Measurements from ENCODE around the gene GUK1.

The GUK1 gene

DNA sequence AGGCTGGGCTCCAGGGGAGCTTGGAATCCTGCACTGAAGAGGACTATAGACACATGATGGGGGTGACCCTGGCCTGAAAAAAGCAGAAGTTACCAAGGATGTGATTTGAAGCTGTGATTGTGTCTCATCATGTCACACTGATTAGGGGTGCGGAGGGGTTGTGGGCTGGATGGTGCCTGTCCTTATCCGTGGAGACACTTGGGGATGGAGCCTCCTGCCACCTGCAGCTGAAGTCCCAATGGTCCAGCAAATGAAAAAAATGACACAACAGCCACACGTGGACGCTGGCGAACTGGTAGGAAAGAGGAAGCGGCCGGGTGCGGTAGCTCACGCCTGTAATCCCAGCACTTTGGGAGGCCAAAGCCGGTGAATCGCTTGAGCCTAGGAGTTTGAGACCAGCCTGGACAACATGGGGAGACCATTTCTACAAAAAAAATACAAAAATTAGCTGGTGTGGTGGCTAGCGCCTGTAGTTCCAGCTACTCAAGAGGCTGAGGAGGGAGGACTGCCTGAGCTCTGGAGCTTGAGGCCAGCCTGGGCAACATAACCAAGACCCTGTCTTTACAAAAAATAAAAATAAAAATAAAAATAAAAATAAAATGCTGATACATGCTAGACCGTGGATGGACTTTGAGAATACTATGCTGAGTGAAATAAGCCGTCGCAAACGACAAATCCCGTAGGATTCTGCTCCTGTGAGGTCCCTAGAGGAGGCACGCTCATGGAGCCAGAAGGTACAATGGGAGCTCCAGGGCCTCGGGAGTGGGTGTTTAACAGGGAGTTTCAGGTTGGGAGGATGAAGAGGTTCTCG, 24.7 kb downstream of the GUK1 start:
- no peak for DNase-seq

DNA sequence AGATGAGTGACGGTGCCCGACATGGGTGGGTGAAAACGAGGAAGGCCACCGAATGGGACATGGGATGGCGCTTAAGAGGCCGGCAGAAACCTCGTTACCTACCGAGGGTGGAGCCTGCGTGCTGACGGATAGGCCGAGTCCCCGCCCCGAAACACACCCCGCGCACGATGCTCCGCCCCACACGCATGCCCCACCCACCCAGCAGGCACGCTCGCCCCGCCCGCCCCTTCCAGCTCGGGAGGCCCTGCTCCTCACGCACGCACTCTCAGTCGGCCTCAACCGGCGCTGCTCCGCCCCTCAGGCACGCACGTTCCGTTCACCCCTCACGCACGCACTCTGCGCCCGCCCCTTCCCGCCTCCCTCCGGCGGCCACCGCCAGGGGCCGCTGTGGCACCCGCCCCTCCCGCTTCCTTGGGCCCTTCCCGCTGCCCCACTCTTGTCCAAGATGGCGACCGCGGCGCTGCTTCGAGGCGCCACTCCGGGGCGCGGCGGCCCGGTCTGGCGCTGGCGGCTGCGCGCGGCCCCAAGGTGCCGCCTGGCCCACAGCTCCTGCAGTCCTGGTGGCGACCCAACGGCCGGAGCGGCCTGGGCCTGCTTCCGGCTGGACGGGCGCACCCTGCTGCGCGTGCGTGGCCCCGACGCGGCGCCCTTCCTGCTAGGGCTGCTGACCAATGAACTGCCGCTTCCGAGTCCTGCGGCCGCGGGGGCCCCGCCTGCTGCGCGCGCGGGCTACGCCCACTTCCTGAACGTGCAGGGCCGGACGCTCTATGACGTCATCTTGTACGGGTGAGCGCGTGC, 25.5 kb downstream of the GUK1 start, which contains the start of gene IBA57:
Gene IBA57, plus strand, starts transcription at position 433 of the 798 bp plus-strand sequence. Its CDS starts 13 bp downstream, at position 446.
- peak; percentile 99 for DNase-seq

DNA sequence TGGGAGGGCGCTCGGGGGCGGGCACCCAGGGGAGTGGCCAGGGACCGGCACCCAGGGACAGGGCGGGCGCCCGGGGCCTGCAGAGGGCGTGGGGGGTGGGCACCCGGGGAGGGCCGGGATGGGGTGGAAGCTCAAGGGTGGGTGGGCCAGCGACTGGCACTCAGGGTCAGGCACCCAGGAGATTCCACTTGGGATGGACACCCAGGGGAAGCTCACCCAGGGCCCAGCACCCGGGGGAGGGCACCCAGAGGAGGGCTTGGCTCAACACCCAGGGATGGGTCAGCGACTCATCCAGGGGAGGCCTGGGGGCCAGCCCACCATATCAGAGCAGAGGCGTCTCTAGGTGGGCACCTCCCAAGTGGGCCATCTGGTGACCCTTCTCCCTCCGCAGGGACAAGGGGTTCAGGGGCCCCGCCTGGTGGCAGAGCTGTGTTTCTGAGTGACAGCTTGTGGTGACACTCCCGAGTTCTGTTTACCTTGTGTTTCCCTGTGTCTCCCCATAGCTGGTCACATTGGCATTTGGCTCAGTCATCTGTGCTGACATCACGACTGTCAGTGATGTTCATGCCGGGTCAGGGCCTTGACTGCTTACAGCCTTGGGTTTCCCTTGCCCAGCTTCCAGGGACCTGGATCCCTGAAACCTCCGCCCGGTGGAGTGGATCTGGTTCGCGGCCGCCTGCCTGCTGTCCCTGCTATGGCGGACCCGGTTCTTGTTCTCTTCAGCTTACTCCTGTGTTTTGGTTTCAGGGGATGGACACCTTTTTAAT, 26.3 kb downstream of the GUK1 start:
- DNase-seq, result peak; percentile 54 to 59

DNA sequence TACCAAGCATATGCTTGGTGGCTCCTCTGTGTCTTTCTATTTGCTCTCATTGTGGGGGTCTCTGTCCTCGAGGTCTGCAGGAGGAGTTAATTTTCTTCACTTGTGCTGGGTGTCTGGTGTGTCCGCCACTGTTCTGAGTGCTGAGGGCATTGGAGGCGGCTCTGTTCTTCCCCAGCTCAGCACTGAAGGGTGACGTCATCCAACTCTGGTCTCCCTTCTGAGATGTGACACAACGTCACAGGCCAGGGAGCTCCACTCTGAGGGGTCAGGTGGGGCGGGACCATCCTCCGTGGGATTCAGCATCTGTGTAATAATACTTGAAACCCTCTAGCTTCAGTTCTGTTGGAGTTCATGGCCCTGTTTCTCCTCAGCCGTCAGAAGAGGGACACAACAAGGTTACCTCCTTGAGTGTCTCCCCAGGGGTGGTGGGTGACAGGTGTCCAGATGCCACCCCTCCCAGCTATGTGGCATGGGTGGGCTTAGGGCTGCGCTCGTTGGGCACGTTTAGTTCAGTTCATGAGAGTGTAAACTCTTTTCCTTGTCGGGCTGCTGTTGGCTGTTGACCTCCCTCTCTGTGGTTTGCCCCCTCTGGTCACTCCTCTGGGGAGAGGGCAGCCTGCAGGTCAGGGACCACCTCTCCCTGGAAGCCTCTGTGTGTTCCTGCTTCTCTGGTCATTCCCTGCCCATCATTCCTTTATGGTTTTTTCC, 28.6 kb downstream of the GUK1 start:
- no peak for DNase-seq

DNA sequence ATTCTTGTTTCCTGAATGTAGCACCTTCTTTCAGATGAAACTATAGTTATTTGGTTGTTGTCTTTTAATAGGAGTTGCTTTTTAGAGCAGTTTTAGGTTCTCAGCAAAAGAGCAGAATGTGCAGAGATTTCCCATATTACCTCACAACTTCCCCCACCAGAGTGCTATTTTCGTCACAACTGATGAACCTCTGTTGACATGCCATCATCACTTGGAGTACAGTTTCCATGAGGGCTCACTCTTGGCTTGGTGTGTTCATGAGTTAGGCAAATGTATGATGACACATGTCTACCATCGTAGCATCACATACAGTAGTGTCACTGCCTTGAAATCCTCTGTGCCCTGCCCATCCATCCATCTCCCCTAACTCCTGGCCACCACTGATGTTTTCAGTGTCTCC, 29.3 kb downstream of the GUK1 start:
- DNase-seq, result no peak

DNA sequence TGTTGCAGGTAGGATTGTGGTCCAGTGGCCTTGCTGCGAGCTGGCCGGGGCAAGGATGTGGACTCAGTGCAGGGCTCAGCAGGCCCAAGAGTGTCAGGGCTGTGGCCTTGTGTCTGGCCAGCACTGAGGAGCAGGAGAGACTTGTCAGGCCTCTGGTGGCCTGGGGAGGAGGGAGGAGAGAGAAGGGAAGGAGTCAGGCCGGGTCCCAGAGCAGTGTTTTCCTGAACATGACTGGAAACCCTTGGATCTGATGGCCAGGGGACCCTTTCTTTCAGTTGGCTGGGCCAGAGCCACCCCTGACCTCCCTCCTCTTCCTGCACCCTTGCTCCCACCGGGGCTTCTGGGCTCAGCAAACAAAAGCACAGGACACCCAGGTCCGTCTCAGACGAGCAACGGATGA, 30.6 kb downstream of the GUK1 start:
- DNase-seq, result no peak

DNA sequence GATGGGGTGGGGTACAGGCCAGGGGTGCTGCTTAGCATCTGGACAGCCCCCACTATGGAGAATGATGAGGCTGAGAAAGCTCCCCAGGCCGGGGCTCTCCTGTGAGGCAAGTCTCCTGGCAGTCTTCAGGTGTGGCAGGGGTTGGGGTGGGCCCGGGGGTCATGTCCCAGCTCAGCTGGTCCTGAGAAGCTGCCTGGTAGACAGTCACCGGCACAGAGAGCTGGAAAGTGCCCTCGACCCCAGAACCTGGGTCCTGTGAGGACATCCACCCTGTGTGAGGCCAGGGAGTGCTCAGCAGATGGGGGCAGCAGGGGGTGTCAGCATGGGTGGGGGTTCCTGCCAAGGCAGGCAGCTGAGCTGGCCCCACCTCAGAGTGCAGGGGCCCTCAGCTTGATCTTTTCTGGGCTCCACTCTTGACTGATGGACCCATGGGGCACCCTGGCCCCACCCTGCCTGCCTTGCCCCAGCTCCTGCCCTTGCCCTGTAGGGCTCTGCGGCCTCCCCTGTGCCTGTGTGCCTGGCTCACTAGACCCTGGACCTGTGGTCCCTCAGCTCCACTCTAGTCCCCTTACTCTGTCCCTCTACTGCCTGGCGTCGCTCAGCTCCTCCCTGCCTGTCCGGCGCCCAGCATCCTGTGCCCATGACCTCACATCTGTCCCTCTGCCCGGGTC, 31.3 kb downstream of the GUK1 start:
- no peak for DNase-seq

DNA sequence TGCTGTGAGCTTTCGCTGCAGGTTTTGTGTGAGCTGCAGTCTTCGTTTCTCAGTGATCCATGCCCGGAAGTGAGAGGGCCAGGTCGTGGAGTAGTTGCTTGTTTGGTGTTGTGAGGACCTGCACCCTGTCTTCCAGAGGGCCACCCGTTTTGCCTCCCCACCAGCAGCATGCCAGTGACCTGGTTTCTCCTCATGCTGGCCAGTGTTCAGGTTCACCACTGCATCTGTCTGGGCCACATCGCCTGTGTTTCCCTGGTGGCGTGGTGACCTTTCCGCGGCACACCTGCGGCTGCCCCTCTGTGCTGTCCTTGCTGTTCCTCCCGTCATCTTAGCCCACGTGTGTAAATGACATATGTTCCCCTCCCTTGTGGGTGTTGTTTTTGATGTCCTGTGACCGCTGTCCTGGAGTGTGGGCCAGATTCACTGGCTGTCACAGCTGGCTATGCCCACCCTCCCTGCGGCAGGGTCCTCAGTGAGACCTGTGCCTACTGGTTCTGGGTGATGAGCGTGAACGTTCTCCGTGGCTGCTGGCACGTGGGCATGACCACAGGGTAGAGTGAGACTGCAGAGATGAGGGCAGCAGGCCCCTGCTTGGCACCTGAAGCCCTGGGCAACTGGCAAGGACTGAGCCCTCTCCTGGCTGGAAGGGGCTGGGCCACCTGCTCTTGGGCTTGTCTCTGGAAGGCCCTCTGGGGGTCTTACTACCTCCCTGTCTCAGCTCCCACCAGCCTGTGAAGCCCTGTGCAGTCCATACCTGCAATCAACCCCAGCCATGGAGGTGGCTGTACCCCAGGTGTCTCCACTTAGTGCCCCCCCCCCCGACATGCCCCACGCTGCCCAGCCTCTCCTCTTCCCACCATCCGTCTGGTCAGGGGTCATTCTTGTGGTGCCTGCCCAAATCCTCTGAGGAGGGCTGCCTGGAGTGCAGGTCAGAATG, 32.8 kb downstream of the GUK1 start:
- DNase-seq, result no peak

DNA sequence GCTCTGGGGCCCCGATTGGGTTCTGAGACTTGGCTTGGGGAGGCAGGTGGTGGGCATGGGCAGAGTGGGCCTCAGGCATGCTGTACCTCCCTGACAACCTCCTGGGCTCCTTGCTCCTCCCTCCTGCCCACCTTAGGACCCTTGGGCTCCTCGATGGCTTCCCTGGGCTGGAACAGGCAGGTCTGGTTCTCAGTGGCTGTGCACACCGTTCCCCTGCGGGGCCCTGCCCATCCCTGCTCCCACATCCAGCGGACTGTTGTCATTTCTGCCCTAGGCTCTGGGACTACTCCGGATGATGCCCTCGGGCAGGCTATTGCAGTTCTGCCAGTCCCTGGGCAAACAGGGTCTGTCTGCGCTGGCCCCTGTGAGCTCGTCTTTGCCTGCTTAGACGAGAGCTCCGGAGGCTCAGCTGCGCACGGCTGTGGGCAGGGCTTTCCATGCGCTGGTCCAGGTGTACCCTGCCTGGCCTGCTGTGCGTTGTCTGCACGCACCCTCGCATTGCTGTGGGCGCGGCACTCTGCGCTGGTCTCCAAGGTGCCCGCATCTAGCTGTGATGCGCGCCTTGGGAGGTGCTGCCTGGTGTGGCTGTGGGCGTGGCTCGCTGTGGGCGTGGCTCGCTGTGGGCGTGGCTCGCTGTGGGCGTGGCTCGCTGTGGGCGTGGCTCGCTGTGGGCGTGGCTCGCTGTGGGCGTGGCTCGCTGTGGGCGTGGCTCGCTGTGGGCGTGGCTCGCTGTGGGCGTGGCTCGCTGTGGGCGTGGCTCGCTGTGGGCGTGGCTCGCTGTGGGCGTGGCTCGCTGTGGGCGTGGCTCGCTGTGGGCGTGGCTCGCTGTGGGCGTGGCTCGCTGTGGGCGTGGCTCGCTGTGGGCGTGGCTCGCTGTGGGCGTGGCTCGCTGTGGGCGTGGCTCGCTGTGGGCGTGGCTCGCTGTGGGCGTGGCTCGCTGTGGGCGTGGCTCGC, 33.7 kb downstream of the GUK1 start:
- peak in 1 of 2 donors; percentile 45 for DNase-seq

DNA sequence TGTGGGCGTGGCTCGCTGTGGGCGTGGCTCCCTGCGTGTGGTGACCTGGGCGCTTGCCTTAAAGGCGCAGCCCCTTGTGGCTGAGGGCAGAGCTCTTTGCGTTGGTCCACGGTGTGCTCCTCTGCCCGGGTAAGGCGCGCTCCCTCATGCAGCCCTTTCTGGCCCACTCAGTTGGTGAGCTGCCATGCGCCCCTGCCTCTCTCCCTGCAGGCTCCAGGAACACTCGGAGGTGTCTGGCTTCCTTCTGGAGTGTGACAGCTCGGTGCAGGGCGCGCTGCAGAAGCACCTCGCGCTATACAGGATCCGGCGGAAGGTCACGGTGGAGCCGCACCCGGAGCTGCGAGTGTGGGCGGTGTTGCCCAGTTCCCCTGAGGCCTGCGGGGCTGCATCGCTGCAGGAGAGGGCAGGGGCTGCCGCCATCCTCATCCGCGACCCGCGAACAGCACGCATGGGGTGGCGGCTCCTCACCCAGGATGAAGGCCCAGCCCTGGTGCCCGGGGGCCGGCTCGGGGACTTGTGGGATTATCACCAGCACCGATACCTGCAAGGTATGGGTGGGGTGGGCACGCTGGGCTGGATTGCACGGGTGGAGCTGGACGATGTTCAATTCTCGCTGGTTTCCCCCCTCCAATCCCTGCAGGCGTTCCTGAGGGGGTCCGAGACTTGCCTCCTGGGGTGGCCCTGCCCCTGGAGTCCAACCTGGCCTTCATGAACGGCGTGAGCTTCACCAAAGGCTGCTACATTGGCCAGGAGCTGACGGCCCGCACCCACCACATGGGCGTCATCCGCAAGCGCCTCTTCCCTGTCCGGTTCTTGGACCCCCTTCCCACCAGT, 34.6 kb downstream of the GUK1 start:
- DNase-seq, result no peak

DNA sequence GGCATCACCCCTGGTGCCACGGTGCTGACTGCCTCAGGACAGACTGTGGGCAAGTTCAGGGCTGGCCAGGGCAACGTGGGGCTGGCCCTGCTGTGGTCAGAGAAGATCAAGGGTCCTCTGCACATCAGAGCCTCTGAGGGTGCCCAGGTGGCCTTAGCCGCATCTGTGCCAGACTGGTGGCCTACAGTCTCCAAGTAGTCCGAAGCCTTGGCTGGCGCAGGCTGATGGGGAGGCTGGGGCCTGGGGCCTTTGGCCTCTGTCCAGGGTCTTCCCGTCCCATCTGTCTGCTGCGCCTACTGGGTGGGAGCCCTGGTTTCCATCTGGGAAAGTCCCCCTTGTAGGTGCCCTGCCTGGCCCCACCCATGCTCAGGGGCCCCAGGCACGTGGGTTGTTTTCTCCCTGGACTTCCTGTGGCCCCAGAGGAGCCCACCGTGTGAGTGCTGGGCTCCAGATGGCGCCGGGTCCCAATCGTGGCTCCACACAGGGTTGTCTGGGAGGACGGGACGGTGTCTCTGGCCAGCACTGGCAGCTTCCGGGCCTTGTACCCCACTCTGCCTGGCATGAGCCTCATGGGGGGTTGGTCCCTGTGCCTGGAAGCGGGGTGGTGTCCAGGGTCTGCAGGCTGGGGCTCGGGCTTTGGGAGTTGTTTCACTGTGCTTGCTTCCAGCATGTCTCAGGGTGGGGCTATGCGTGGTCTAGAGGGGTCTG, 35.4 kb downstream of the GUK1 start:
- no peak for DNase-seq

DNA sequence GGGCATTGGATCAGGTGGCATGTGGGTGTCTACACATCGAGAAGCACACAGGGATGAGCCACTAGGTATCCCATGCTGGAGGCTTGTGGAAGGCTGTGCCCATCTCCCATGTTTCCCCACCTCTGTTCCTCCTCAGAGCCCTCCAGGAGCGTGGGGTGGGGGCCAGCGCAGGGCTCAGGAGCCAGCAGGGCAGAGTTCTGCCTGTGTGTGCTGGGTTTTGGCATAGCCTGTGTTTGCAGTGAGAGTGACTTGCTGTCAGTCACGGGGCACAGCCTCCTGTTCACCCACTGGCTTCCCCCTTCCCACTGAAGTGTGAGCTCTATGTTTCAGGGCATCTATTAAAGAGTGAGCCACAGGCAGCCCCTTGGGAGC, 35.9 kb downstream of the GUK1 start:
- no peak for DNase-seq

DNA sequence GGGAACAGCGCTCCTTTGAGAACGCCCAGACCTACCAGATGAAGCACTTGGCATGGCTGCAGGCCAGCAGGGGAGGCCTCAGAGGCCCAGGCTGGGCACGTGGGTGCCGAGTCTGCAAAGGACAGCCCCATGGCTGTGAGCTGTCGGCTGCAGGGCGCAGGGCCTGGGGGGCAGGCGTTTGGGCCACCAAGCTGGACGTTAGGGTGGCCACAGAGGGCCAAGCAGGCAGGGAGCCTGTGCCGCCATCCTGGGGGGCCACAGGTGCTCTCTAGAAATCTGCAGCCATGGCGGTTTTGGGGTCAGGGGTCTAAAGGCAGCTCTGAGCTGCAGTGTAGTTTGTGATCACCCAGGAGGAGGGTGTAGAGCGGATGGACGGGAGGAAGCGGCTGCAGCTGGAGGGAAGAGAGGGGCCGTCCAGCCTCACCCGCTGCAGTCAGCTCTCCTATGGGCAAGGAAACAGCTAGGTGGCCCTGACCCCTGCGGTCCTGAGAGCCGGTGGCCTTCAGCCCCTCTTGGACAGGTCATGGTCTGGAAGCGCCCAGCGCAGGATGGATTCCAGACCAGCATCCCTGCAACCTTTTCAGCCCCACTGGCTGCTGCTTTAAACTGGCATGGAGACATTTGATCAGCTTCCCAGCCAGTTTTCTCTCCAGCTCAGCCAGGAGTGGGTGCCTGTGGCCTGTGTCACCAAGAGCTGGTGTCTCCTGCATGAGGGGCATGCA, 36.5 kb downstream of the GUK1 start:
- DNase-seq, result no peak

DNA sequence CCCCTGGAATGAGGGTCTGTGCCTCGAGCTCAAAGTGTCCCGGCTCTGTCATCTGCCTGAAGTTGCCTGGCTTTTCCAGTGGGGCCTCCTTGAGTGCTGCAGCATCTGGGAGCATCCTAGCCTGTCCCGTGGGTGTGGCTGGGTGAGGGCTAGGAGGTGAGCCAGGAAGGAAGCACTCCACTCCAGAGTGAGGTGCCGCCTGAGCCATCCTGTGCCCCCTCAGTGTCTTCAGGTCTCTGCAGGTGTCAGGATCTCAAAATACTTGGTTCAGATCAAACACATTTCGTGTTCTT, 37.0 kb downstream of the GUK1 start:
- no peak for DNase-seq

DNA sequence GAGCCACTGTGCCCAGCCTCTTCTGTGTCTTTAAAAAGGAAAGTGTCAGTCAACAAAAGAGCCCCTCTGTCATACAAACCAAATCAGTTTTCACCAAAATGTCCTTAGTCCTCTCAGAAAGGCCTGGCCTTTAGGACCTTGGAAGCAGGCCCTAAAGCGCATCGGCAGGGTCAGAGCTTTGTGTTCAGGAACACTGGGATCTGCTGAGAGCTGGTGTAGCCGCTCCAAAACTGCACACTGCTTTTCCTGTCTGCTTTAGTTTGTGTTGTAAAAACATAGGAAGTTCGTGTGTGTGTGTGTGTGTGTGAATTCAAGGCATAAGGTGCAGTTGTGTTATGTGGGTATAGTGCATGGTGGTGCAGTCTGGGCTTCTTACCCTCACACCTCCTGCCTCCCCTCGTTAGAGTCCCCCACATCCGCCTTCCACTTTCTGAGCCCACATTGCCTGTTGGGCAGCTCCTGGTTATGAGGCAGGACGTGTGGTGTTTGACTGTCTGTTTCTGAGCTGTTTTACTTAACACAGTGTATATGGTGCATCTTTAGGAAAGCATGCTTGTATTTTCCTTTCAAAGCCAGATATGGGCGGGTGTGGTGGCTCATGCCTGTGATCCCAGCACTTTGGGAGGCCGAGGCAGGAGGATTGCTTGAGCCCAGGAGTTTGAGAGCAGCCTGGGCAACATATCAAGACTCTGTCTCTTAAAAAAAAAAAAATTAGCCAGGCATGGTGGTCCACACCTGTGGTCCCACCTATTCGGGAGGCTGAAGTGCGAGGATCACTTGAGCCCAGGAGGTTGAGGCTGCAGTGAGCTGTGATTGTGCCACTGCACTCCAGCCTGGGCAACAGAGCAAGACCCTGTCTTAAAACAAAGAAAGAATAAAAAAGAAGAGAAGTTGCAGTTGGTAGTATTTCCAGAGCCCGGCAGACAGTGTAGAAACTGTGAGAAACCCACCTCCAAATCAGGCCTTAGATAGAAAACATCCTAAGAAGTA, 37.9 kb downstream of the GUK1 start:
- DNase-seq, result no peak

All from stimulated activated CD4-positive, alpha-beta T cell treated with anti-CD3 and anti-CD28 coated beads, Interleukin-2, amount 100 ng/mL, for 24 hours (primary cell).